ENCODE data around the gene FGA. TPM values are rescaled to one million over a fixed set of nuclear protein-coding genes. Genes with fewer than 3 reads are reported as not detected.

Gene FGA
- total RNA-seq, 1 experiment from 2014 or later = not detected

- intact Hi-C loops (cut with micrococcal nuclease; ENCODE audit: unreplicated experiment) = no loop called here
- H3K36me3 ChIP-seq (ENCODE audit: insufficient read depth, low read length, poor library complexity, severe bottlenecking) = no peaks in the 10 kb centered on the region
- no peak for DNase-seq (ENCODE audit: low spot score)
- ChIA-PET POLR2A (ENCODE audit: low non-redundant PET) (no interaction called here), CTCF (no interaction called here)
- no TSS peak for BruUV-seq (replicated peaks)
- TF ChIP-seq CTCF (conservative IDR thresholded peaks at IDR 0.05; ENCODE audit: low read depth, low read length) (no peak), EZH2 (IDR thresholded peaks at IDR 0.05; ENCODE audit: borderline replicate concordance, low read depth, low read length, poor library complexity, severe bottlenecking) (no peak)
- no peak overlapping the region for H3K27ac ChIP-seq (ENCODE audit: low read depth, low read length, poor library complexity, severe bottlenecking)
- no peak overlapping the region for H3K4me3 ChIP-seq (ENCODE audit: low read depth, low read length, poor library complexity, severe bottlenecking)
- H3K9me3 ChIP-seq (ENCODE audit: low read depth, low read length, poor library complexity, severe bottlenecking) = no peaks in the 10 kb centered on the region
- H3K4me1 ChIP-seq (ENCODE audit: insufficient read depth, low read length, poor library complexity, severe bottlenecking) = no peaks in the 10 kb centered on the region
- peaks cover 8% of the 10 kb centered on the region for H3K27me3 ChIP-seq (replicated peaks; ENCODE audit: insufficient read depth, low read depth, low read length, poor library complexity)
Observed at GRCh38 chr4:154582723-154583122, 7.8 kb downstream of the FGA start.

GRCh38 chr4:154579927-154580326 lies 10.6 kb downstream of the FGA start:
- peaks cover 8% of the 10 kb centered on the region for H3K27me3 ChIP-seq (replicated peaks; ENCODE audit: insufficient read depth, low read depth, low read length, poor library complexity)
- no peaks in the 10 kb centered on the region for H3K9me3 ChIP-seq (ENCODE audit: low read depth, low read length, poor library complexity, severe bottlenecking)
- intact Hi-C loops (cut with micrococcal nuclease; ENCODE audit: unreplicated experiment) = no loop called here
- ChIA-PET POLR2A (ENCODE audit: low non-redundant PET) (no interaction called here), CTCF (no interaction called here)
- BruUV-seq (replicated peaks) = no TSS peak
- peaks cover 4% of the 10 kb centered on the region for H3K4me1 ChIP-seq (ENCODE audit: insufficient read depth, low read length, poor library complexity, severe bottlenecking)
- H3K36me3 ChIP-seq (ENCODE audit: insufficient read depth, low read length, poor library complexity, severe bottlenecking) = no peaks in the 10 kb centered on the region
- TF ChIP-seq EZH2 (IDR thresholded peaks at IDR 0.05; ENCODE audit: borderline replicate concordance, low read depth, low read length, poor library complexity, severe bottlenecking) (no peak), CTCF (conservative IDR thresholded peaks at IDR 0.05; ENCODE audit: low read depth, low read length) (no peak)
- no peak overlapping the region for H3K4me3 ChIP-seq (ENCODE audit: low read depth, low read length, poor library complexity, severe bottlenecking)
- H3K27ac ChIP-seq (ENCODE audit: low read depth, low read length, poor library complexity, severe bottlenecking) = no peak overlapping the region
- DNase-seq (ENCODE audit: low spot score) = no peak

GRCh38 chr4:154578919-154579318 lies 11.6 kb downstream of the FGA start:
- no peaks in the 10 kb centered on the region for H3K9me3 ChIP-seq (ENCODE audit: low read depth, low read length, poor library complexity, severe bottlenecking)
- no peak for TF ChIP-seq EZH2 (IDR thresholded peaks at IDR 0.05; ENCODE audit: borderline replicate concordance, low read depth, low read length, poor library complexity, severe bottlenecking)
- H3K4me1 ChIP-seq (ENCODE audit: insufficient read depth, low read length, poor library complexity, severe bottlenecking) = peaks cover 4% of the 10 kb centered on the region
- intact Hi-C loops (cut with micrococcal nuclease; ENCODE audit: unreplicated experiment) = no loop called here
- H3K4me3 ChIP-seq (ENCODE audit: low read depth, low read length, poor library complexity, severe bottlenecking) = no peak overlapping the region
- peaks cover 8% of the 10 kb centered on the region for H3K27me3 ChIP-seq (replicated peaks; ENCODE audit: insufficient read depth, low read depth, low read length, poor library complexity)
- no peaks in the 10 kb centered on the region for H3K36me3 ChIP-seq (ENCODE audit: insufficient read depth, low read length, poor library complexity, severe bottlenecking)
- H3K27ac ChIP-seq (ENCODE audit: low read depth, low read length, poor library complexity, severe bottlenecking) = no peak overlapping the region
- BruUV-seq (replicated peaks) = no TSS peak
- DNase-seq (ENCODE audit: low spot score) = no peak
- CTCF ChIA-PET = no interaction called here
- POLR2A ChIA-PET (ENCODE audit: low non-redundant PET) = no interaction called here

GRCh38 chr4:154577324-154577723 lies 13.2 kb downstream of the FGA start:
- ChIA-PET POLR2A (ENCODE audit: low non-redundant PET) (no interaction called here), CTCF (no interaction called here)
- TF ChIP-seq EZH2 (IDR thresholded peaks at IDR 0.05; ENCODE audit: borderline replicate concordance, low read depth, low read length, poor library complexity, severe bottlenecking) (no peak), CTCF (conservative IDR thresholded peaks at IDR 0.05; ENCODE audit: low read depth, low read length) (no peak)
- Histone ChIP-seq H3K4me1 (ENCODE audit: insufficient read depth, low read length, poor library complexity, severe bottlenecking) (peaks cover 4% of the 10 kb centered on the region), H3K4me3 (ENCODE audit: low read depth, low read length, poor library complexity, severe bottlenecking) (no peak overlapping the region), H3K36me3 (ENCODE audit: insufficient read depth, low read length, poor library complexity, severe bottlenecking) (no peaks in the 10 kb centered on the region), H3K27ac (ENCODE audit: low read depth, low read length, poor library complexity, severe bottlenecking) (no peak overlapping the region), H3K27me3 (replicated peaks; ENCODE audit: insufficient read depth, low read depth, low read length, poor library complexity) (peaks cover 2% of the 10 kb centered on the region), H3K9me3 (ENCODE audit: low read depth, low read length, poor library complexity, severe bottlenecking) (no peaks in the 10 kb centered on the region)
- DNase-seq (ENCODE audit: low spot score) = no peak
- intact Hi-C loops (cut with micrococcal nuclease; ENCODE audit: unreplicated experiment) = no loop called here
- no TSS peak for BruUV-seq (replicated peaks)

All from A673 (cell line).